K562 (cell line): ENCODE measurements around the gene ESPN.

ENCODE experiments used
- BMI1 ChIP-seq: fragments of 150-350 bp; IDR thresholded peaks from 2 replicates; pipeline ENCODE4 v1.6.1; 2014; ENCODE audit warnings: low read length
- CHD2 ChIP-seq: IDR thresholded peaks from 2 replicates; pipeline ENCODE4 v1.6.1; 2011; ENCODE audit warnings: low read depth, low read length
- CTCF ChIP-seq, 3 experiments: IDR thresholded peaks in 2 of 3; conservative IDR thresholded peaks in 1 of 3; 2 replicates each; pipeline ENCODE4 v1.5.1; 2011 to 2012; ENCODE audit warnings: low read length in 3 of 3, mild to moderate bottlenecking in 3 of 3, control low read depth in 2 of 3, improper control_type of control experiment in 1 of 3, inconsistent platforms in 1 of 3, low read depth in 1 of 3, mixed read lengths in 1 of 3, moderate library complexity in 1 of 3; ENCODE audit not compliant: insufficient read depth in 2 of 3
- EHMT2 ChIP-seq: fragments of 450-650 bp; IDR thresholded peaks from 2 replicates; pipeline ENCODE4 v1.6.1; 2018; ENCODE audit warnings: antibody characterized with exemption
- ELF4 ChIP-seq: fragments of 450-650 bp; formaldehyde crosslinking; IDR thresholded peaks from 2 replicates; pipeline ENCODE4 v1.4.0; 2022; ENCODE audit warnings: missing genetic modification characterization
- MCM7 ChIP-seq, 2 experiments: fragments of 450-650 bp; IDR thresholded peaks; 2 replicates each; pipeline ENCODE4 v1.6.1; 2016 to 2018
- MXI1 ChIP-seq: IDR thresholded peaks from 2 replicates; pipeline ENCODE4 v1.6.1; 2011; ENCODE audit warnings: low read depth, mild to moderate bottlenecking, improper control_type of control experiment, low read length
- POLR2A ChIP-seq: fragments of 450-650 bp; conservative IDR thresholded peaks from 2 replicates; pipeline ENCODE4 v1.6.1; 2016
- SPI1 ChIP-seq: IDR thresholded peaks from 2 replicates; pipeline ENCODE4 v1.6.1; 2011; ENCODE audit warnings: low read depth, low read length, control low read depth, borderline replicate concordance
- YY1 ChIP-seq, 3 experiments: IDR thresholded peaks; 2 replicates each; pipeline ENCODE4 v1.6.1; 2011; ENCODE audit warnings: low read length in 2 of 3, mild to moderate bottlenecking in 2 of 3, moderate library complexity in 2 of 3, borderline replicate concordance in 1 of 3, control low read depth in 1 of 3, low read depth in 1 of 3; ENCODE audit not compliant: insufficient read depth in 3 of 3, insufficient replicate concordance in 2 of 3, control insufficient read depth in 1 of 3, insufficient read length in 1 of 3; ENCODE audit errors: extremely low read depth in 1 of 3
- ZBED1 ChIP-seq: IDR thresholded peaks from 2 replicates; pipeline ENCODE4 v1.6.1; 2014
- ZBTB26 ChIP-seq: fragments of 450-650 bp; formaldehyde crosslinking; IDR thresholded peaks from 2 replicates; pipeline ENCODE4 v1.4.0; 2022; ENCODE audit warnings: missing genetic modification characterization
- ZNF146 ChIP-seq: IDR thresholded peaks from one replicate; pipeline ENCODE4 v1.6.1; 2018; ENCODE audit warnings: missing compliant biosample characterization; ENCODE audit not compliant: unreplicated experiment
- TF ChIP-seq, protein P1 (sequence below): sonication (generic); formaldehyde crosslinking; IDR thresholded peaks from 2 replicates; pipeline ENCODE4 v1.8.0; 2022; ENCODE audit warnings: mild to moderate bottlenecking, missing genetic modification reagents, borderline replicate concordance

DNA sequence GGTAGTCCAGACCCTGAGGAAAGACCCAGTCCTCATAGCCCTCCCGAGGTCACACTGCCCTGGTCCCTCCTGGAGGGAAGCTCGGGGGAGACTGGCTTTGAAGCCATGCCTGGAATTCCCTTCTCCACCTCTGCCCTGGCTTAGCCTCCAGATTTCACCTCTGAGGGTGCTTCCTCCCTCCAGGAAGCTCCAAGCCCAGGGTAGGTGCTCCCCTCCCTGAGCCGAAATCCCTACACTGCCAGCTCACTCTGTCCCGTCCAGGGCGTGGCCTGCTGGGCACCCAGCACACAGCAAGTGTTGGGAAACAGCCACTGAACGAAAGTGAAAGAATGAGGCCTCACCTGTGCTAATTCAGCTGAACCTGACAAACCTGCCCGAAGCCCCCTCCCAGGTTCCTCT lies 47.4 kb downstream of the ESPN start:
- TF ChIP-seq ZBED1 (no peak), ZNF146 (CRISPR knock-in tag) (no peak), POLR2A (no peak), MXI1 (no peak), CHD2 (no peak), BMI1 (no peak), ELF4 (CRISPR knock-in tag) (no peak), SPI1 (no peak), CTCF (IDR thresholded peaks at IDR 0.05 in 2 of 3, conservative IDR thresholded peaks at IDR 0.05 in 1 of 3; ENCODE audit: insufficient read depth in 2 of 3, low read depth in 1 of 3, low read length in 3 of 3) (no peak), EHMT2 (no peak), YY1 (IDR thresholded peaks at IDR 0.05; ENCODE audit: borderline replicate concordance in 1 of 3, control insufficient read depth in 1 of 3, extremely low read depth in 1 of 3, insufficient read depth in 3 of 3, insufficient read length in 1 of 3, insufficient replicate concordance in 2 of 3, low read depth in 1 of 3, low read length in 2 of 3) (no peak), MCM7 (IDR thresholded peaks at IDR 0.05) (no peak), ZBTB26 (CRISPR knock-in tag) (no peak)
- TF ChIP-seq, protein P1, sequence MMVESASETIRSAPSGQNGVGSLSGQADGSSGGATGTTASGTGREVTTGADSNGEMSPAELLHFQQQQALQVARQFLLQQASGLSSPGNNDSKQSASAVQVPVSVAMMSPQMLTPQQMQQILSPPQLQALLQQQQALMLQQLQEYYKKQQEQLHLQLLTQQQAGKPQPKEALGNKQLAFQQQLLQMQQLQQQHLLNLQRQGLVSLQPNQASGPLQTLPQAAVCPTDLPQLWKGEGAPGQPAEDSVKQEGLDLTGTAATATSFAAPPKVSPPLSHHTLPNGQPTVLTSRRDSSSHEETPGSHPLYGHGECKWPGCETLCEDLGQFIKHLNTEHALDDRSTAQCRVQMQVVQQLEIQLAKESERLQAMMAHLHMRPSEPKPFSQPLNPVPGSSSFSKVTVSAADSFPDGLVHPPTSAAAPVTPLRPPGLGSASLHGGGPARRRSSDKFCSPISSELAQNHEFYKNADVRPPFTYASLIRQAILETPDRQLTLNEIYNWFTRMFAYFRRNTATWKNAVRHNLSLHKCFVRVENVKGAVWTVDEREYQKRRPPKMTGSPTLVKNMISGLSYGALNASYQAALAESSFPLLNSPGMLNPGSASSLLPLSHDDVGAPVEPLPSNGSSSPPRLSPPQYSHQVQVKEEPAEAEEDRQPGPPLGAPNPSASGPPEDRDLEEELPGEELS (CRISPR knock-in tag), result no peak
